Esophagus muscularis mucosa (tissue), 3 donors: ENCODE results near the gene MYO1C.

ENCODE experiments used
- EP300 ChIP-seq: sonication (generic); formaldehyde crosslinking; IDR thresholded peaks from one replicate; pipeline ENCODE4 v1.6.1; 2017; ENCODE audit warnings: antibody characterized with exemption
- TF ChIP-seq, protein P1 (sequence below), 3 experiments: fragments of 200-600 bp in 2 of 3; fragments of 450-650 bp in 1 of 3; sonication (generic) in 2 of 3; IDR thresholded peaks; one replicate each; pipeline ENCODE4 v1.5.1; 2017 to 2019; ENCODE audit warnings: antibody characterized with exemption in 3 of 3, mild to moderate bottlenecking in 2 of 3, moderate library complexity in 1 of 3

DNA sequence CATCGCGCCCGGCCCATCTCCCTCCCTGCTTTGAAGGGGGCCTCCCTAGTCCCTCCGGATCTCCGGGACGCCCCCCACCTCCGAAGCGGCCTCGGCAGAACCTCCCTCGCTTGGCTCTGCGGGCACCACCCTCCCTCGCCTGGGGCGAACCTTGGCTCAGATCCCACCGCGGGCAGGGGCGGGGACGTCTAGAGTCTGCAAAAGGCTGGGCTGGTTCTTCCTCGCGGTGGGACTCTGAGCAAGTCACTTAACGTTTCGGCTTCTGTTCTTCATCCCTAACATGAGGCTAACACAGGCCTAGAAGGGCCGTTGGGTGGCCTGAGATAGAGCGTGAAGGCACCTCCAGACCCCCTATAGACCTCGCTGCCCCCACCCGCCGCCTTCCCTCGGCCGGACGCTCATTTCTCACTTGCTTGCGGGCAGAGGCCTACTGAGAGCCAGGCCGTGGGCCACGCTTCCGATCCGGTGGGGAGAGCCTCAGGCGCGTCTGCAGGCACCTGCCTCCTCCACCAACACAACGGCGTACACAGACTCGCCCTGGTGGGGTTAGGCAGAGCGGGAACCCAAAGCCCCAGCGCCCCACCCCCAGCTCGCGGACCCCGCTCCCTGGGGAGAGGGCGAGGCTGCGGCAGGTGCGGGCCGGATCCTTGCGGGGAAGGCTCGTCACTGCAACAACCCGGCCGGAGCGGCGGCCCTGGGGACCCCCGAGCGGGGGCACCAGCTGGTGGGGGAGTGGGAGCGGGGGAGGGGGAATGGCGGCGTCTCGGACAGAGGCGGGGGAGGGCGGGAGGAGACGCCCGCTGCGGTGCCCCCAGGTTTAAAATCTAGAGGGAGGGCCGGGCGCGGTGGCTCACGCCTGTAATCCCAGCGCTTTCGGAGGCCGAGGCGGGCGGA, 5.4 kb downstream of the MYO1C start:
- TF ChIP-seq, protein P1, sequence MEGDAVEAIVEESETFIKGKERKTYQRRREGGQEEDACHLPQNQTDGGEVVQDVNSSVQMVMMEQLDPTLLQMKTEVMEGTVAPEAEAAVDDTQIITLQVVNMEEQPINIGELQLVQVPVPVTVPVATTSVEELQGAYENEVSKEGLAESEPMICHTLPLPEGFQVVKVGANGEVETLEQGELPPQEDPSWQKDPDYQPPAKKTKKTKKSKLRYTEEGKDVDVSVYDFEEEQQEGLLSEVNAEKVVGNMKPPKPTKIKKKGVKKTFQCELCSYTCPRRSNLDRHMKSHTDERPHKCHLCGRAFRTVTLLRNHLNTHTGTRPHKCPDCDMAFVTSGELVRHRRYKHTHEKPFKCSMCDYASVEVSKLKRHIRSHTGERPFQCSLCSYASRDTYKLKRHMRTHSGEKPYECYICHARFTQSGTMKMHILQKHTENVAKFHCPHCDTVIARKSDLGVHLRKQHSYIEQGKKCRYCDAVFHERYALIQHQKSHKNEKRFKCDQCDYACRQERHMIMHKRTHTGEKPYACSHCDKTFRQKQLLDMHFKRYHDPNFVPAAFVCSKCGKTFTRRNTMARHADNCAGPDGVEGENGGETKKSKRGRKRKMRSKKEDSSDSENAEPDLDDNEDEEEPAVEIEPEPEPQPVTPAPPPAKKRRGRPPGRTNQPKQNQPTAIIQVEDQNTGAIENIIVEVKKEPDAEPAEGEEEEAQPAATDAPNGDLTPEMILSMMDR (IDR thresholded peaks at IDR 0.05): no peak
- TF ChIP-seq EP300: no peak
